ENCODE data around the gene ZNF787.

Gene ZNF787

GRCh38 chr19:56116606-56117005, 4.5 kb downstream of the ZNF787 start:
- ChIA-PET POLR2A (no interaction called here), CTCF (no interaction called here)
- no peak for DNase-seq (ENCODE audit: extremely low spot score)
- TF ChIP-seq L3MBTL2 (conservative IDR thresholded peaks at IDR 0.05): no peak
- TF ChIP-seq FOXA1 (IDR thresholded peaks at IDR 0.05): no peak
- no peak for TF ChIP-seq TARDBP (IDR thresholded peaks at IDR 0.05)
- no peak for TF ChIP-seq BHLHE40 (IDR thresholded peaks at IDR 0.05; ENCODE audit: borderline replicate concordance)
- no peak for TF ChIP-seq SUZ12 (IDR thresholded peaks at IDR 0.05)
- no peak for TF ChIP-seq ARNT (IDR thresholded peaks at IDR 0.05)
- no peak for TF ChIP-seq FOXM1 (IDR thresholded peaks at IDR 0.05; ENCODE audit: borderline replicate concordance)
- no peak for TF ChIP-seq ZNF384 (IDR thresholded peaks at IDR 0.05)
- no peak for TF ChIP-seq FOXK2 (IDR thresholded peaks at IDR 0.05)
- TF ChIP-seq LEF1 (IDR thresholded peaks at IDR 0.05; ENCODE audit: borderline replicate concordance): no peak
- TF ChIP-seq ELF4 (IDR thresholded peaks at IDR 0.05): no peak
- TF ChIP-seq NFRKB (IDR thresholded peaks at IDR 0.05): no peak
- no peak for TF ChIP-seq PKNOX1 (IDR thresholded peaks at IDR 0.05)
- no peak for TF ChIP-seq CTBP1 (IDR thresholded peaks at IDR 0.05; ENCODE audit: borderline replicate concordance)
- no peak for TF ChIP-seq HDGF (IDR thresholded peaks at IDR 0.05; ENCODE audit: borderline replicate concordance)
- TF ChIP-seq SP1 (IDR thresholded peaks at IDR 0.05): no peak

GRCh38 chr19:56115490-56115889, 5.6 kb downstream of the ZNF787 start:
- ChIA-PET POLR2A (no interaction called here), CTCF (no interaction called here)
- DNase-seq (ENCODE audit: extremely low spot score): no peak
- TF ChIP-seq SUZ12 (IDR thresholded peaks at IDR 0.05): no peak

- TF ChIP-seq L3MBTL2 (conservative IDR thresholded peaks at IDR 0.05): no peak
- TF ChIP-seq FOXM1 (IDR thresholded peaks at IDR 0.05; ENCODE audit: borderline replicate concordance): no peak
- no peak for TF ChIP-seq FOXK2 (IDR thresholded peaks at IDR 0.05)
- TF ChIP-seq FOXA1 (IDR thresholded peaks at IDR 0.05): no peak
- TF ChIP-seq ZNF384 (IDR thresholded peaks at IDR 0.05): no peak
- TF ChIP-seq LEF1 (IDR thresholded peaks at IDR 0.05; ENCODE audit: borderline replicate concordance): no peak
- TF ChIP-seq PKNOX1 (IDR thresholded peaks at IDR 0.05): no peak
- no peak for TF ChIP-seq NFRKB (IDR thresholded peaks at IDR 0.05)
- no peak for TF ChIP-seq CTBP1 (IDR thresholded peaks at IDR 0.05; ENCODE audit: borderline replicate concordance)
- no peak for TF ChIP-seq ARNT (IDR thresholded peaks at IDR 0.05)
- TF ChIP-seq HDGF (IDR thresholded peaks at IDR 0.05; ENCODE audit: borderline replicate concordance): no peak
- no peak for TF ChIP-seq ELF4 (IDR thresholded peaks at IDR 0.05)
- TF ChIP-seq SUZ12 (IDR thresholded peaks at IDR 0.05): no peak
- TF ChIP-seq TARDBP (IDR thresholded peaks at IDR 0.05): no peak
- TF ChIP-seq BHLHE40 (IDR thresholded peaks at IDR 0.05; ENCODE audit: borderline replicate concordance): no peak
- ChIA-PET POLR2A (no interaction called here), CTCF (interaction anchor here (0.7 kb wide), 1 partner anchor 1672 kb away, joined by 4 read pairs; no protein-coding TSS in a partner anchor)
Observed at GRCh38 chr19:56114778-56115110, 6.4 kb downstream of the ZNF787 start.

GRCh38 chr19:56114051-56114777, 6.9 kb downstream of the ZNF787 start:
- TF ChIP-seq NFRKB (IDR thresholded peaks at IDR 0.05): no peak
- TF ChIP-seq L3MBTL2 (conservative IDR thresholded peaks at IDR 0.05): no peak
- TF ChIP-seq LEF1 (IDR thresholded peaks at IDR 0.05; ENCODE audit: borderline replicate concordance): no peak
- TF ChIP-seq SP1 (IDR thresholded peaks at IDR 0.05): no peak
- no peak for TF ChIP-seq SUZ12 (IDR thresholded peaks at IDR 0.05)
- no peak for TF ChIP-seq FOXM1 (IDR thresholded peaks at IDR 0.05; ENCODE audit: borderline replicate concordance)
- no peak for TF ChIP-seq ARNT (IDR thresholded peaks at IDR 0.05)
- no peak for TF ChIP-seq TARDBP (IDR thresholded peaks at IDR 0.05)
- TF ChIP-seq PKNOX1 (IDR thresholded peaks at IDR 0.05): no peak
- no peak for TF ChIP-seq HDGF (IDR thresholded peaks at IDR 0.05; ENCODE audit: borderline replicate concordance)
- no peak for TF ChIP-seq CTBP1 (IDR thresholded peaks at IDR 0.05; ENCODE audit: borderline replicate concordance)
- no peak for TF ChIP-seq ELF4 (IDR thresholded peaks at IDR 0.05)
- CTCF ChIA-PET: interaction anchor here (0.7 kb wide), 1 partner anchor 1671 kb away, joined by 4 read pairs; no protein-coding TSS in a partner anchor
- POLR2A ChIA-PET: no interaction called here
- DNase-seq (ENCODE audit: extremely low spot score): no peak

More at GRCh38 chr19:56114778-56115110, 6.4 kb downstream of the ZNF787 start:
- no peak for DNase-seq (ENCODE audit: extremely low spot score)

- TF ChIP-seq ARNT (IDR thresholded peaks at IDR 0.05) (no peak), L3MBTL2 (conservative IDR thresholded peaks at IDR 0.05) (no peak), CTBP1 (IDR thresholded peaks at IDR 0.05; ENCODE audit: borderline replicate concordance) (no peak), PKNOX1 (IDR thresholded peaks at IDR 0.05) (no peak), HDGF (IDR thresholded peaks at IDR 0.05; ENCODE audit: borderline replicate concordance) (no peak), ELF4 (IDR thresholded peaks at IDR 0.05) (no peak), FOXA1 (IDR thresholded peaks at IDR 0.05) (no peak), SP1 (IDR thresholded peaks at IDR 0.05) (no peak)
- DNase-seq (ENCODE audit: extremely low spot score): no peak
- ChIA-PET CTCF (no interaction called here), POLR2A (no interaction called here)
Observed at GRCh38 chr19:56113074-56113632, 7.9 kb downstream of the ZNF787 start.
